H1 (cell line): Measurements from ENCODE around the gene RALGAPA1. TPM values are rescaled to one million over a fixed set of nuclear protein-coding genes. Genes with fewer than 3 reads are reported as not detected.

ENCODE experiments used
- CTCF ChIA-PET: fragments of 300-600 bp; sonication (Branson Sonifier 250); formaldehyde crosslinking; loops from one replicate; lab custom pipeline; 2021; ENCODE audit not compliant: partially characterized antibody; lab: Charles Lee
- POLR2A ChIA-PET: fragments of 300-600 bp; sonication (Branson Sonifier 250); formaldehyde crosslinking; loops from one replicate; lab custom pipeline; 2021; ENCODE audit warnings: inconsistent platforms; ENCODE audit not compliant: partially characterized antibody; lab: Charles Lee
- DNase-seq, 2 experiments: peaks; one replicate each; pipeline versions ENCODE4 v3.0.0 to v3.0.0-alpha.2; 2010 to 2022; ENCODE audit warnings: low spot score in 2 of 2, low read depth in 1 of 2, mixed read lengths in 1 of 2
- FAIRE-seq: peaks from 2 replicates; lab custom pipeline; 2011; peaks lifted over from hg19 to GRCh38; lab: Jason Lieb, UNC
- H2AFZ ChIP-seq: 2 replicates; pipeline ENCODE4 v1.8.1; 2012; ENCODE audit warnings: low read length, inconsistent platforms
- H2AK5ac ChIP-seq: 2 replicates; pipeline ENCODE4 v1.6.1; 2013; ENCODE audit warnings: low read depth, low read length
- H2BK120ac ChIP-seq: replicated peaks from 2 replicates; pipeline ENCODE3; 2013; ENCODE audit warnings: low read depth, low read length, inconsistent platforms
- H2BK12ac ChIP-seq: 2 replicates; pipeline ENCODE4 v1.6.1; 2013; ENCODE audit warnings: low read depth, low read length
- H2BK15ac ChIP-seq: 2 replicates; pipeline ENCODE4 v1.6.1; 2013; ENCODE audit warnings: low read length
- H2BK20ac ChIP-seq: 2 replicates; pipeline ENCODE4 v1.6.1; 2013; ENCODE audit warnings: low read length
- H2BK5ac ChIP-seq: 2 replicates; pipeline ENCODE4 v1.6.1; 2013; ENCODE audit warnings: low read depth, low read length
- H3K14ac ChIP-seq: 2 replicates; pipeline ENCODE4 v1.6.1; 2013; ENCODE audit warnings: inconsistent platforms; ENCODE audit not compliant: insufficient read length
- H3K18ac ChIP-seq: 2 replicates; pipeline ENCODE4 v1.6.1; 2013; ENCODE audit warnings: low read length; ENCODE audit errors: extremely low read depth
- H3K23ac ChIP-seq: 2 replicates; pipeline ENCODE4 v1.6.1; 2013; ENCODE audit warnings: inconsistent platforms; ENCODE audit not compliant: insufficient read length
- H3K23me2 ChIP-seq: 2 replicates; pipeline ENCODE4 v1.6.1; 2013; ENCODE audit warnings: low read depth, low read length
- H3K27ac ChIP-seq: 2 replicates; pipeline ENCODE4 v1.6.1; 2011; ENCODE audit warnings: low read depth, low read length, inconsistent platforms
- H3K27me3 ChIP-seq, 4 experiments: replicated peaks in 1 of 4; 1 replicate in 1 of 4; 2 replicates in 3 of 4; pipeline versions ENCODE4 v1.6.1 to v1.8.1; 2011 to 2013; ENCODE audit warnings: low read length in 3 of 4, mild to moderate bottlenecking in 3 of 4, inconsistent platforms in 2 of 4, mixed read lengths in 2 of 4, moderate library complexity in 1 of 4; ENCODE audit not compliant: control insufficient read depth in 3 of 4, insufficient read depth in 3 of 4; ENCODE audit errors: extremely low read depth in 1 of 4
- H3K36me3 ChIP-seq, 4 experiments: 2 replicates each; pipeline versions ENCODE4 v1.6.1 to v1.8.1; 2011 to 2013; ENCODE audit warnings: mild to moderate bottlenecking in 4 of 4, low read length in 3 of 4, moderate library complexity in 2 of 4, control low read depth in 1 of 4, inconsistent platforms in 1 of 4; ENCODE audit not compliant: insufficient read depth in 4 of 4, control insufficient read depth in 2 of 4
- H3K4ac ChIP-seq: replicated peaks from 2 replicates; pipeline ENCODE3; 2013; ENCODE audit warnings: low read length, low read depth, mixed read lengths, inconsistent platforms; ENCODE audit not compliant: insufficient read length
- H3K4me1 ChIP-seq, 4 experiments: replicated peaks in 1 of 4; 1 replicate in 1 of 4; 2 replicates in 3 of 4; pipeline versions ENCODE4 v1.6.1 to v1.8.1; 2011 to 2013; ENCODE audit warnings: low read length in 3 of 4, inconsistent platforms in 2 of 4, mixed read lengths in 1 of 4; ENCODE audit not compliant: insufficient read depth in 4 of 4, control insufficient read depth in 3 of 4
- H3K4me2 ChIP-seq, 2 experiments: 2 replicates each; pipeline versions ENCODE4 v1.6.1 to v1.8.1; 2011 to 2013; ENCODE audit warnings: low read depth in 2 of 2, low read length in 2 of 2, control low read depth in 1 of 2, inconsistent platforms in 1 of 2, mild to moderate bottlenecking in 1 of 2; ENCODE audit not compliant: insufficient read depth in 1 of 2
- H3K4me3 ChIP-seq, 4 experiments: fragments of 200-600, 300-600 bp in 1 of 4; sonication (generic), shearing (Covaris generic), sonication (Bioruptor Twin) in 1 of 4; 2 replicates each; pipeline versions ENCODE4 v1.5.1 to v1.8.1; 2011 to 2016; ENCODE audit warnings: low read length in 4 of 4, low read depth in 3 of 4, control low read depth in 2 of 4, inconsistent platforms in 2 of 4, mild to moderate bottlenecking in 2 of 4, mixed read lengths in 1 of 4, moderate library complexity in 1 of 4; ENCODE audit not compliant: insufficient read depth in 2 of 4; ENCODE audit errors: extremely low read depth in 1 of 4
- H3K56ac ChIP-seq: replicated peaks from 2 replicates; pipeline ENCODE3; 2013; ENCODE audit warnings: low read depth, mild to moderate bottlenecking, mixed read lengths, low read length, inconsistent platforms; ENCODE audit not compliant: insufficient read length
- H3K79me1 ChIP-seq: 2 replicates; pipeline ENCODE4 v1.6.1; 2013; ENCODE audit warnings: low read depth, low read length, control low read depth
- H3K79me2 ChIP-seq, 2 experiments: 2 replicates each; pipeline versions ENCODE4 v1.6.1 to v1.8.1; 2012 to 2013; ENCODE audit warnings: low read length in 2 of 2, mild to moderate bottlenecking in 2 of 2, inconsistent platforms in 1 of 2; ENCODE audit not compliant: insufficient read depth in 2 of 2, control insufficient read depth in 1 of 2
- H3K9ac ChIP-seq, 4 experiments: replicated peaks in 1 of 4; 1 replicate in 1 of 4; 2 replicates in 3 of 4; pipeline versions ENCODE4 v1.6.1 to v1.8.1; 2011 to 2013; ENCODE audit warnings: low read depth in 3 of 4, low read length in 3 of 4, control low read depth in 2 of 4, mild to moderate bottlenecking in 2 of 4, moderate library complexity in 2 of 4, inconsistent platforms in 1 of 4; ENCODE audit errors: extremely low read depth in 1 of 4
- H3K9me3 ChIP-seq, 2 experiments: 2 replicates each; pipeline versions ENCODE4 v1.6.1 to v1.8.1; 2012 to 2013; ENCODE audit warnings: mild to moderate bottlenecking in 2 of 2, moderate library complexity in 2 of 2, control low read depth in 1 of 2, inconsistent platforms in 1 of 2, low read depth in 1 of 2, low read length in 1 of 2, mixed read lengths in 1 of 2; ENCODE audit not compliant: insufficient read depth in 2 of 2
- H4K20me1 ChIP-seq, 2 experiments: replicated peaks in 1 of 2; 2 replicates each; pipeline versions ENCODE3 to v1.8.1; 2011 to 2013; ENCODE audit warnings: inconsistent platforms in 2 of 2, low read length in 2 of 2, mild to moderate bottlenecking in 1 of 2; ENCODE audit not compliant: insufficient read depth in 2 of 2, control insufficient read depth in 1 of 2
- H4K5ac ChIP-seq: 2 replicates; pipeline ENCODE4 v1.6.1; 2013; ENCODE audit warnings: low read length, low read depth, mixed read lengths, inconsistent platforms; ENCODE audit not compliant: insufficient read length
- H4K8ac ChIP-seq: 2 replicates; pipeline ENCODE4 v1.8.0; 2013; ENCODE audit warnings: mild to moderate bottlenecking, moderate library complexity, low read length, inconsistent platforms; ENCODE audit not compliant: insufficient read depth; ENCODE audit errors: extremely low read depth
- H4K91ac ChIP-seq: replicated peaks from 2 replicates; pipeline ENCODE3; 2013; ENCODE audit warnings: low read length, mixed read lengths, inconsistent platforms; ENCODE audit not compliant: insufficient read length
- BRCA1 ChIP-seq: IDR thresholded peaks from 2 replicates; pipeline ENCODE4 v1.6.1; 2012; ENCODE audit warnings: low read depth, low read length, improper control_type of control experiment
- CEBPB ChIP-seq: IDR thresholded peaks from 2 replicates; pipeline ENCODE4 v1.6.1; 2012; ENCODE audit warnings: low read depth, low read length
- EGR1 ChIP-seq: IDR thresholded peaks from 2 replicates; pipeline ENCODE4 v1.6.1; 2011; ENCODE audit warnings: low read depth, low read length, borderline replicate concordance
- EZH2 ChIP-seq: fragments of 200-600 bp; sonication (generic); IDR thresholded peaks from 2 replicates; pipeline ENCODE4 v1.7.1; 2012; ENCODE audit warnings: low read depth, mild to moderate bottlenecking, moderate library complexity, low read length, inconsistent platforms; ENCODE audit not compliant: severe bottlenecking
- HDAC2 ChIP-seq, 2 experiments: fragments of 300-600 bp in 1 of 2; sonication (generic) in 1 of 2; IDR thresholded peaks; 2 replicates each; pipeline ENCODE4 v1.6.1; 2011 to 2012; ENCODE audit warnings: low read depth in 2 of 2, low read length in 2 of 2, mild to moderate bottlenecking in 2 of 2, moderate library complexity in 2 of 2, borderline replicate concordance in 1 of 2, inconsistent platforms in 1 of 2
- KDM1A ChIP-seq: fragments of 200-600, 300-600 bp; sonication (generic); IDR thresholded peaks from 2 replicates; pipeline ENCODE4 v1.7.1; 2016; ENCODE audit warnings: mild to moderate bottlenecking, low read length, borderline replicate concordance
- NRF1 ChIP-seq: IDR thresholded peaks from 2 replicates; pipeline ENCODE4 v1.6.1; 2011; ENCODE audit warnings: mild to moderate bottlenecking, low read depth, low read length, improper control_type of control experiment
- PHF8 ChIP-seq: fragments of 200-600 bp; sonication (generic); conservative IDR thresholded peaks from 2 replicates; pipeline ENCODE4 v1.7.1; 2012; ENCODE audit warnings: low read depth, mild to moderate bottlenecking, inconsistent platforms, low read length, moderate library complexity
- POU5F1 ChIP-seq: IDR thresholded peaks from 2 replicates; pipeline ENCODE4 v1.6.1; 2011; ENCODE audit warnings: low read depth, mild to moderate bottlenecking, low read length, moderate library complexity
- SAP30 ChIP-seq: fragments of 300-600 bp; sonication (generic); IDR thresholded peaks from 2 replicates; pipeline ENCODE4 v1.7.1; 2012; ENCODE audit warnings: low read length, moderate library complexity, mild to moderate bottlenecking, inconsistent platforms; ENCODE audit not compliant: insufficient read depth, insufficient replicate concordance
- SIX5 ChIP-seq: IDR thresholded peaks from 2 replicates; pipeline ENCODE4 v1.6.1; 2011; ENCODE audit warnings: mild to moderate bottlenecking, low read depth, low read length
- SP2 ChIP-seq: IDR thresholded peaks from 2 replicates; pipeline ENCODE4 v1.6.1; 2012; ENCODE audit warnings: mild to moderate bottlenecking, low read length, inconsistent platforms
- SP4 ChIP-seq: IDR thresholded peaks from 2 replicates; pipeline ENCODE4 v1.6.1; 2012; ENCODE audit warnings: low read length, inconsistent platforms
- SRF ChIP-seq: IDR thresholded peaks from 2 replicates; pipeline ENCODE4 v1.6.1; 2011; ENCODE audit warnings: mild to moderate bottlenecking, low read depth, low read length, moderate library complexity
- polyA plus RNA-seq, 7 experiments: library from polyadenylated mRNA; depleted of rRNA in 3 of 7; stranded (reverse) in 5 of 7; unstranded in 2 of 7; fragments of >200 nt in 5 of 7; fragments of 200-250 nt in 2 of 7; gene quantifications; 1 replicate in 5 of 7; 2 replicates in 1 of 7; 4 replicates in 1 of 7; pipeline versions ENCODE4 v1.2.1 to v1.2.3, GENCODE V29; 2011 to 2013; ENCODE audit warnings: missing spikeins in 2 of 7, mixed read lengths in 2 of 7
- total RNA-seq: library from RNA; stranded (reverse); fragmentation: NEBNext Ultra II Directional; extraction: Animal tissue kit (Norgen Biotek cat#: 25700); gene quantifications from 2 replicates; pipeline ENCODE4 v1.2.1, GENCODE V29; 2021
- TF ChIP-seq, protein P1 (sequence below): IDR thresholded peaks from 2 replicates; pipeline ENCODE4 v1.6.1; 2011; ENCODE audit warnings: low read length, improper control_type of control experiment

Gene RALGAPA1
- total and polyA plus RNA-seq, 2 of the 8 experiments (the other 6 are each of a cell fraction or from before 2014, with no cell fraction given) = 4.2 to 26.7 TPM

DNA sequence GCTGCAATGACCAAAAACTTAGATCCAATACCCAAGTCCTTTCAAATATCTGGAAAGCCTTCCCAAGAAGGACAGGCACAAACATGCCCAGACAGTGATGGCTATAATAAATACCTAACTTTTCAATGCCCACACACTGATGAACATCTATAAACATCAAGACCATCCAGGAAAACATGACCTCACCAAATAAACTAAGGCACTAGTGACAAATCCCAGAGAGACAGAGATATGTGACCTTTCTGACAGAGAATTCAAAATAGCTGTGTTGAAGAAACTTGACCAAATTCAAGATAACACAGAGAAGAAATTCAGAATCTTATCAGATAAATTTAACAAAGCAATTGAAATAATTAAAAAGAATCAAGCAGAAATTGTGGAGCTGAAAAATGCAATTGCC lies 313.8 kb downstream of the RALGAPA1 start:
- H2AK5ac ChIP-seq = no peak overlapping the region
- no peak overlapping the region for H3K23ac ChIP-seq
- no peak for DNase-seq
- H4K20me1 ChIP-seq = no peaks in the 10 kb centered on the region
- H4K5ac ChIP-seq = no peak overlapping the region
- H4K91ac ChIP-seq = no peak overlapping the region
- no peak overlapping the region for H3K18ac ChIP-seq
- H3K4me2 ChIP-seq = no peak overlapping the region
- H3K36me3 ChIP-seq = no peaks in the 10 kb centered on the region; a peak in 1 of 8 replicates
- no peak overlapping the region for H2BK12ac ChIP-seq
- ChIA-PET POLR2A (no interaction called here), CTCF (interaction anchor here (1.6 kb wide), 1 partner anchor 11 kb away, joined by 4 read pairs; no protein-coding TSS in a partner anchor)
- H3K56ac ChIP-seq = no peak overlapping the region
- no peaks in the 10 kb centered on the region for H3K9me3 ChIP-seq
- no peaks in the 10 kb centered on the region for H3K79me1 ChIP-seq
- H3K79me2 ChIP-seq = no peaks in the 10 kb centered on the region
- FAIRE-seq = no peak
- no peak overlapping the region for H2BK15ac ChIP-seq
- H2BK120ac ChIP-seq = no peak overlapping the region
- H3K14ac ChIP-seq = no peak overlapping the region
- H3K9ac ChIP-seq = no peak overlapping the region
- H4K8ac ChIP-seq = no peak overlapping the region
- H2BK20ac ChIP-seq = no peak overlapping the region
- H3K4ac ChIP-seq = no peak overlapping the region
- no peak overlapping the region for H2BK5ac ChIP-seq
- H3K4me1 ChIP-seq = no peaks in the 10 kb centered on the region
- no peak overlapping the region for H3K27ac ChIP-seq
- no peaks in the 10 kb centered on the region for H3K23me2 ChIP-seq
- no peak overlapping the region for H3K4me3 ChIP-seq
- no peak overlapping the region for H2AFZ ChIP-seq
- H3K27me3 ChIP-seq = no peaks in the 10 kb centered on the region
- no peak for TF ChIP-seq BRCA1
- TF ChIP-seq SP4 = no peak
- TF ChIP-seq PHF8 = no peak
- TF ChIP-seq SAP30 = no peak
- TF ChIP-seq SP2 = no peak
- TF ChIP-seq EZH2 = no peak
- TF ChIP-seq SIX5 = no peak
- no peak for TF ChIP-seq POU5F1
- no peak for TF ChIP-seq CEBPB
- no peak for TF ChIP-seq NRF1
- TF ChIP-seq SRF = no peak
- TF ChIP-seq EGR1 = no peak
- no peak for TF ChIP-seq KDM1A
- no peak for TF ChIP-seq HDAC2 (IDR thresholded peaks at IDR 0.05; ENCODE audit: borderline replicate concordance in 1 of 2, low read depth in 2 of 2, low read length in 2 of 2)
- TF ChIP-seq, protein P1, sequence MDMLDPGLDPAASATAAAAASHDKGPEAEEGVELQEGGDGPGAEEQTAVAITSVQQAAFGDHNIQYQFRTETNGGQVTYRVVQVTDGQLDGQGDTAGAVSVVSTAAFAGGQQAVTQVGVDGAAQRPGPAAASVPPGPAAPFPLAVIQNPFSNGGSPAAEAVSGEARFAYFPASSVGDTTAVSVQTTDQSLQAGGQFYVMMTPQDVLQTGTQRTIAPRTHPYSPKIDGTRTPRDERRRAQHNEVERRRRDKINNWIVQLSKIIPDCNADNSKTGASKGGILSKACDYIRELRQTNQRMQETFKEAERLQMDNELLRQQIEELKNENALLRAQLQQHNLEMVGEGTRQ = no peak
